Panc1 (cell line): ENCODE measurements around the gene NDUFAF8. TPM values are rescaled to one million over a fixed set of nuclear protein-coding genes. Genes with fewer than 3 reads are reported as not detected.

ENCODE experiments used
- ATAC-seq: fragments of 200-7000 bp; cut with Tn5 transposase; 2 replicates; pipeline ENCODE4 v1.9.1; 2020; ENCODE audit warnings: mild to moderate bottlenecking, moderate library complexity
- BruUV-seq: library from RNA; stranded (reverse); fragments of 400-500 nt; replicated peaks from 2 replicates; lab custom pipeline; 2021; lab: Mats Ljungman, UMichigan
- CTCF ChIA-PET: fragments of 300-600 bp; sonication (Branson Sonifier 250); formaldehyde crosslinking; loops from one replicate; lab custom pipeline; 2022; ENCODE audit warnings: antibody characterized with exemption; lab: Charles Lee
- POLR2A ChIA-PET: fragments of 300-600 bp; sonication (Branson Sonifier 250); formaldehyde crosslinking; loops from one replicate; lab custom pipeline; 2022; ENCODE audit warnings: antibody characterized with exemption; lab: Charles Lee
- DNase-seq: peaks from one replicate; pipeline ENCODE4 v3.0.0-alpha.2; 2010; ENCODE audit warnings: low read depth, low spot score
- H3K27ac ChIP-seq: 2 replicates; pipeline ENCODE4 v1.5.1; 2011; ENCODE audit warnings: mild to moderate bottlenecking, low read length, inconsistent platforms
- H3K27me3 ChIP-seq: fragments of 200-500 bp; sonication (Bioruptor generic); 2 replicates; pipeline ENCODE4 v1.6.0; 2014; ENCODE audit warnings: low read length, inconsistent platforms; ENCODE audit not compliant: control insufficient read depth, insufficient read depth
- H3K36me3 ChIP-seq: fragments of 200-500 bp; sonication (Bioruptor generic); 2 replicates; pipeline ENCODE4 v1.5.1; 2014; ENCODE audit warnings: inconsistent platforms, mild to moderate bottlenecking, low read length, moderate library complexity; ENCODE audit not compliant: control insufficient read depth, insufficient read depth
- H3K4me1 ChIP-seq: 2 replicates; pipeline ENCODE4 v1.5.1; 2011; ENCODE audit warnings: inconsistent platforms, mild to moderate bottlenecking, low read length, moderate library complexity; ENCODE audit not compliant: control insufficient read depth, insufficient read depth
- H3K4me3 ChIP-seq, 2 experiments: 2 replicates each; pipeline ENCODE4 v1.5.1; 2011 to 2012; ENCODE audit warnings: low read depth in 2 of 2, low read length in 2 of 2, mild to moderate bottlenecking in 2 of 2, inconsistent platforms in 1 of 2, moderate library complexity in 1 of 2
- H3K9me3 ChIP-seq: fragments of 200-500 bp; sonication (Bioruptor generic); 2 replicates; pipeline ENCODE4 v1.5.1; 2014; ENCODE audit warnings: low read depth, mild to moderate bottlenecking, inconsistent platforms, low read length, moderate library complexity; ENCODE audit not compliant: control insufficient read depth, insufficient read depth
- POLR2AphosphoS5 ChIP-seq: IDR thresholded peaks from 2 replicates; pipeline ENCODE4 v1.6.1; 2012; ENCODE audit warnings: mild to moderate bottlenecking, low read depth, low read length, moderate library complexity
- SIN3A ChIP-seq: IDR thresholded peaks from 2 replicates; pipeline ENCODE4 v1.6.1; 2012; ENCODE audit warnings: low read depth, mild to moderate bottlenecking, low read length, moderate library complexity, borderline replicate concordance; ENCODE audit not compliant: insufficient read depth
- TCF7L2 ChIP-seq: IDR thresholded peaks from 2 replicates; pipeline ENCODE4 v1.6.1; 2011; ENCODE audit warnings: mild to moderate bottlenecking, low read depth, low read length, inconsistent platforms
- in situ Hi-C: cut with HindIII; loops from 2 replicates; pipeline ENCODE4 v1.10.0; 2016; ENCODE audit warnings: low sequenced_read_pairs, low pct_unique_long_range_greater_than_20kb
- intact Hi-C: fragments of 100-400 bp; cut with micrococcal nuclease; formaldehyde crosslinking; loops from one replicate; pipeline ENCODE4 v1.10.0; 2022; ENCODE audit not compliant: unreplicated experiment
- total RNA-seq: library from RNA; stranded (reverse); gene quantifications from one replicate; pipeline ENCODE4 v1.2.1, GENCODE V29; 2021; ENCODE audit not compliant: unreplicated experiment
- TF ChIP-seq, protein P1 (sequence below), 2 experiments: IDR thresholded peaks; 2 replicates each; pipeline ENCODE4 v1.6.1; 2011 to 2012; ENCODE audit warnings: low read depth in 2 of 2, control low read depth in 1 of 2, low read length in 1 of 2, mild to moderate bottlenecking in 1 of 2, moderate library complexity in 1 of 2; ENCODE audit not compliant: insufficient read depth in 1 of 2
- TF ChIP-seq, protein P2 (sequence below): fragments of 450-650 bp; IDR thresholded peaks from 2 replicates; pipeline ENCODE4 v1.5.1; 2017; ENCODE audit warnings: mild to moderate bottlenecking

NDUFAF8 gene
- total RNA-seq, 1 experiment from 2014 or later = 75.8 TPM

- no peak for ATAC-seq
- POLR2A ChIA-PET = interaction anchor here (0.5 kb wide), 1 partner anchor 210 kb away, joined by 4 read pairs; no protein-coding TSS in a partner anchor
- Histone ChIP-seq H3K4me3 (no peak overlapping the region), H3K4me1 (no peaks in the 10 kb centered on the region), H3K27ac (no peak overlapping the region), H3K9me3 (no peaks in the 10 kb centered on the region), H3K36me3 (peaks cover 4% of the 10 kb centered on the region; the same call in 1 of the 2 replicates), H3K27me3 (no peaks in the 10 kb centered on the region)
- CTCF ChIA-PET = no interaction called here
- in situ Hi-C loops = no loop called here
- BruUV-seq = no TSS peak
- no peak for DNase-seq
- no peak for TF ChIP-seq POLR2AphosphoS5
- TF ChIP-seq, protein P1, sequence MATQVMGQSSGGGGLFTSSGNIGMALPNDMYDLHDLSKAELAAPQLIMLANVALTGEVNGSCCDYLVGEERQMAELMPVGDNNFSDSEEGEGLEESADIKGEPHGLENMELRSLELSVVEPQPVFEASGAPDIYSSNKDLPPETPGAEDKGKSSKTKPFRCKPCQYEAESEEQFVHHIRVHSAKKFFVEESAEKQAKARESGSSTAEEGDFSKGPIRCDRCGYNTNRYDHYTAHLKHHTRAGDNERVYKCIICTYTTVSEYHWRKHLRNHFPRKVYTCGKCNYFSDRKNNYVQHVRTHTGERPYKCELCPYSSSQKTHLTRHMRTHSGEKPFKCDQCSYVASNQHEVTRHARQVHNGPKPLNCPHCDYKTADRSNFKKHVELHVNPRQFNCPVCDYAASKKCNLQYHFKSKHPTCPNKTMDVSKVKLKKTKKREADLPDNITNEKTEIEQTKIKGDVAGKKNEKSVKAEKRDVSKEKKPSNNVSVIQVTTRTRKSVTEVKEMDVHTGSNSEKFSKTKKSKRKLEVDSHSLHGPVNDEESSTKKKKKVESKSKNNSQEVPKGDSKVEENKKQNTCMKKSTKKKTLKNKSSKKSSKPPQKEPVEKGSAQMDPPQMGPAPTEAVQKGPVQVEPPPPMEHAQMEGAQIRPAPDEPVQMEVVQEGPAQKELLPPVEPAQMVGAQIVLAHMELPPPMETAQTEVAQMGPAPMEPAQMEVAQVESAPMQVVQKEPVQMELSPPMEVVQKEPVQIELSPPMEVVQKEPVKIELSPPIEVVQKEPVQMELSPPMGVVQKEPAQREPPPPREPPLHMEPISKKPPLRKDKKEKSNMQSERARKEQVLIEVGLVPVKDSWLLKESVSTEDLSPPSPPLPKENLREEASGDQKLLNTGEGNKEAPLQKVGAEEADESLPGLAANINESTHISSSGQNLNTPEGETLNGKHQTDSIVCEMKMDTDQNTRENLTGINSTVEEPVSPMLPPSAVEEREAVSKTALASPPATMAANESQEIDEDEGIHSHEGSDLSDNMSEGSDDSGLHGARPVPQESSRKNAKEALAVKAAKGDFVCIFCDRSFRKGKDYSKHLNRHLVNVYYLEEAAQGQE (IDR thresholded peaks at IDR 0.05; ENCODE audit: insufficient read depth in 1 of 2, low read depth in 2 of 2, low read length in 1 of 2) = no peak
- TF ChIP-seq SIN3A = no peak
- TF ChIP-seq, protein P2, sequence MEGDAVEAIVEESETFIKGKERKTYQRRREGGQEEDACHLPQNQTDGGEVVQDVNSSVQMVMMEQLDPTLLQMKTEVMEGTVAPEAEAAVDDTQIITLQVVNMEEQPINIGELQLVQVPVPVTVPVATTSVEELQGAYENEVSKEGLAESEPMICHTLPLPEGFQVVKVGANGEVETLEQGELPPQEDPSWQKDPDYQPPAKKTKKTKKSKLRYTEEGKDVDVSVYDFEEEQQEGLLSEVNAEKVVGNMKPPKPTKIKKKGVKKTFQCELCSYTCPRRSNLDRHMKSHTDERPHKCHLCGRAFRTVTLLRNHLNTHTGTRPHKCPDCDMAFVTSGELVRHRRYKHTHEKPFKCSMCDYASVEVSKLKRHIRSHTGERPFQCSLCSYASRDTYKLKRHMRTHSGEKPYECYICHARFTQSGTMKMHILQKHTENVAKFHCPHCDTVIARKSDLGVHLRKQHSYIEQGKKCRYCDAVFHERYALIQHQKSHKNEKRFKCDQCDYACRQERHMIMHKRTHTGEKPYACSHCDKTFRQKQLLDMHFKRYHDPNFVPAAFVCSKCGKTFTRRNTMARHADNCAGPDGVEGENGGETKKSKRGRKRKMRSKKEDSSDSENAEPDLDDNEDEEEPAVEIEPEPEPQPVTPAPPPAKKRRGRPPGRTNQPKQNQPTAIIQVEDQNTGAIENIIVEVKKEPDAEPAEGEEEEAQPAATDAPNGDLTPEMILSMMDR = no peak
- no peak for TF ChIP-seq TCF7L2
- intact Hi-C loops = no loop called here
Measured at GRCh38 chr17:81274471-81274855, 35.3 kb downstream of the NDUFAF8 start.

GRCh38 chr17:81276781-81277180, 37.7 kb downstream of the NDUFAF8 start:
- in situ Hi-C loops = no loop called here
- CTCF ChIA-PET = no interaction called here
- peaks cover 7% of the 10 kb centered on the region; the same call in 1 of the 2 replicates for H3K36me3 ChIP-seq

More at GRCh38 chr17:81276781-81277180, 37.7 kb downstream of the NDUFAF8 start:
- BruUV-seq = no TSS peak
- intact Hi-C loops = no loop called here
- POLR2A ChIA-PET = no interaction called here
- no peaks in the 10 kb centered on the region for H3K9me3 ChIP-seq
- no peak for ATAC-seq
- H3K27ac ChIP-seq = no peak overlapping the region
- TF ChIP-seq, protein P1 (IDR thresholded peaks at IDR 0.05; ENCODE audit: insufficient read depth in 1 of 2, low read depth in 2 of 2, low read length in 1 of 2) = no peak
- TF ChIP-seq TCF7L2 = no peak
- TF ChIP-seq, protein P2 = no peak
- TF ChIP-seq SIN3A = no peak
- TF ChIP-seq POLR2AphosphoS5 = no peak
- no peak for DNase-seq
- no peaks in the 10 kb centered on the region for H3K4me1 ChIP-seq
- no peak overlapping the region for H3K4me3 ChIP-seq
- H3K27me3 ChIP-seq = no peaks in the 10 kb centered on the region
